HepG2 (cell line): ENCODE measurements around the gene NSD1. TPM values are rescaled to one million over a fixed set of nuclear protein-coding genes. Genes with fewer than 3 reads are reported as not detected.

Source experiments
- AKNA ChIP-seq: sonication (generic); formaldehyde crosslinking; IDR thresholded peaks from 2 replicates; pipeline ENCODE4 v1.4.0; 2020; ENCODE audit warnings: missing genetic modification reagents, borderline replicate concordance
- ATF1 ChIP-seq: IDR thresholded peaks from 2 replicates; pipeline ENCODE4 v1.6.1; 2016; ENCODE audit warnings: mild to moderate bottlenecking, control low read depth
- CHD4 ChIP-seq: fragments of 200-600 bp; sonication (generic); IDR thresholded peaks from 2 replicates; pipeline ENCODE4 v1.7.0; 2017; ENCODE audit warnings: mild to moderate bottlenecking, low read length, borderline replicate concordance
- EEA1 ChIP-seq: sonication (generic); formaldehyde crosslinking; IDR thresholded peaks from 2 replicates; pipeline ENCODE4 v1.5.1; 2020; ENCODE audit warnings: mild to moderate bottlenecking, missing genetic modification reagents, borderline replicate concordance
- FOXM1 ChIP-seq: sonication (generic); formaldehyde crosslinking; IDR thresholded peaks from 2 replicates; pipeline ENCODE4 v1.5.0; 2020; ENCODE audit warnings: missing genetic modification reagents
- HCFC1 ChIP-seq: fragments of 150-350 bp; IDR thresholded peaks from 2 replicates; pipeline ENCODE4 v1.6.1; 2014; ENCODE audit warnings: low read depth, low read length
- MAFK ChIP-seq, 2 experiments: IDR thresholded peaks in 1 of 2; conservative IDR thresholded peaks in 1 of 2; 2 replicates each; pipeline ENCODE4 v1.6.1; 2011; ENCODE audit warnings: improper control_type of control experiment in 2 of 2, low read length in 2 of 2
- MIER3 ChIP-seq: IDR thresholded peaks from 2 replicates; pipeline ENCODE4 v1.6.1; 2016; ENCODE audit warnings: missing compliant biosample characterization, borderline replicate concordance
- MYC ChIP-seq: sonication (generic); formaldehyde crosslinking; IDR thresholded peaks from 2 replicates; pipeline ENCODE4 v1.9.0; 2021; ENCODE audit warnings: missing genetic modification reagents, borderline replicate concordance
- MYNN ChIP-seq: sonication (generic); formaldehyde crosslinking; IDR thresholded peaks from 2 replicates; pipeline ENCODE4 v1.4.0; 2020; ENCODE audit warnings: mild to moderate bottlenecking, low read depth, missing genetic modification reagents
- PAF1 ChIP-seq: IDR thresholded peaks from 2 replicates; pipeline ENCODE4 v1.6.1; 2016; ENCODE audit warnings: missing genetic modification reagents, missing compliant biosample characterization
- POLR2A ChIP-seq, 2 experiments: IDR thresholded peaks; 2 replicates each; pipeline ENCODE4 v1.6.1; 2011; ENCODE audit warnings: low read depth in 2 of 2, low read length in 2 of 2, mild to moderate bottlenecking in 1 of 2, moderate library complexity in 1 of 2; ENCODE audit not compliant: insufficient read depth in 1 of 2
- RELA ChIP-seq: sonication (generic); formaldehyde crosslinking; IDR thresholded peaks from 2 replicates; pipeline ENCODE4 v1.4.0; 2020; ENCODE audit warnings: missing genetic modification reagents
- SP2 ChIP-seq: sonication (generic); formaldehyde crosslinking; IDR thresholded peaks from 2 replicates; pipeline ENCODE4 v1.5.1; 2020; ENCODE audit warnings: mild to moderate bottlenecking, missing genetic modification reagents
- TFDP1 ChIP-seq: IDR thresholded peaks from 2 replicates; pipeline ENCODE4 v1.6.1; 2016; ENCODE audit warnings: missing compliant biosample characterization, missing genetic modification reagents, borderline replicate concordance
- ZNF598 ChIP-seq: sonication (generic); formaldehyde crosslinking; IDR thresholded peaks from 2 replicates; pipeline ENCODE4 v1.5.1; 2020; ENCODE audit warnings: mild to moderate bottlenecking, missing genetic modification reagents, borderline replicate concordance
- ZNF710 ChIP-seq: sonication (generic); formaldehyde crosslinking; IDR thresholded peaks from 2 replicates; pipeline ENCODE4 v1.5.0; 2020; ENCODE audit warnings: mild to moderate bottlenecking, missing genetic modification reagents, borderline replicate concordance
- polyA plus RNA-seq, 8 experiments: library from polyadenylated mRNA; depleted of rRNA in 3 of 8; stranded (reverse) in 7 of 8; unstranded in 1 of 8; fragments of >200 nt; fragmentation: Illumina TruSeq in 4 of 8; extraction: Trizol in 4 of 8; gene quantifications; 2 replicates each; pipeline versions ENCODE4 v1.2.1 to v1.2.3, GENCODE V29; 2011 to 2016; ENCODE audit warnings: low read depth in 4 of 8, missing spikeins in 1 of 8, mixed read lengths in 1 of 8; ENCODE audit not compliant: insufficient read depth in 1 of 8
- total RNA-seq, 5 experiments: library from RNA; depleted of rRNA; stranded (reverse); fragments of >200 nt; fragmentation: Illumina TruSeq; extraction: Trizol; gene quantifications; 2 replicates each; pipeline ENCODE4 v1.2.3, GENCODE V29; 2016; ENCODE audit warnings: low read depth in 1 of 5
- TF ChIP-seq, protein P1 (sequence below): IDR thresholded peaks from 2 replicates; pipeline ENCODE4 v1.6.1; 2018; ENCODE audit warnings: missing genetic modification reagents

The NSD1 gene
- total and polyA plus RNA-seq, 2 of the 13 experiments (the other 11 are each of a cell fraction or from before 2014, with no cell fraction given): 0.01 to 0.09 TPM

DNA sequence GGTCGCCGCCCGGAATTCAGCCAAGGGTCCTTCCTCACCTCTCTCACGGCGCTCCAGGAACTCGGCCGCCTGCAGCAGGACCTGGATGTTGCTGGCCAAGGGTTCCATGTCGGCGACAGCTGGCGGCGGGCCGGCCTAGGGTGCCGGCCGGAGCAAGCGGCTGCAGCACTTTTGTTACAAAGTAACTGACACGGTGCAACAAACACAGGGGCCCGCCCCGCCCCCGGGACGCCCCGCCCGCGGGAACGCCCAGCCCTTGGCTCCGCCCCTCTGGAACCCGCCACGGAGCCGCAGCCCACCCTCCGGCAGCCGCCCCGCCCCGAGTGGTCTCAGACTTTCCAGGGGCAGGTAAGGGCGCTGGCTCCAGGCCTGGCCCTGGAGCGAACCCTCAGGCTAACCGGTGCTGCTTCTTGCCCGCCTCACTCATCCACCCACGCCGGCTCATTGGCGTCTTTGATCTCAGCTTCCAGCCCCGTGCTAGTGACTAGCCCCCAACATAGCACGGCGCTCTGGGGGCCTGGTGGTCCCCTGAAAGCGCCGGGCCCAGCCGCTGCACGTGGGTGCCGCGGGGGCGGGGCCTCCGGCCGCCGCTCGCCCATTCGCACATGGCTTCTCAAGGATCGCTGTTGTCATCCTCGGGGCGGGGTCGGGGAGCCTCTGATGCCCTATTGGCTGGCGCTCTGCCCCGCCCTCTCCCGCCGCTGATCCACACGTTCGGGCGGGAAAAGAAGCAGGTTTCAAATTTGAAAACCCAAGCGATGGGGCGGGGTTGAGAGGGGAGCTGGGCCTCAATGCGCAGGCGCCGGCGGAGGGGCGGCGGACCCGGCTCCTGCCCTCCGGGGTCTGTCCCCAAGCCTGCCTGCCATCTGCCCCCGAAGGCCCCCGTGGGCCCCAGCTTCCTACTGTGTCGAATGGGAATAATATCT, 178.4 kb downstream of the NSD1 start, which contains the start of gene MXD3 (continued):
- peak; percentile 34; the same call in 1 of the 2 replicates for TF ChIP-seq MIER3 (CRISPR knock-in tag)
- no peak for TF ChIP-seq RELA (CRISPR knock-in tag)
- no peak for TF ChIP-seq ATF1 (CRISPR knock-in tag)
- TF ChIP-seq POLR2A (IDR thresholded peaks at IDR 0.05; ENCODE audit: insufficient read depth in 1 of 2, low read depth in 2 of 2, low read length in 2 of 2): peak in 1 of 2 experiments; percentile 46; a peak in 1 of 4 replicates
- TF ChIP-seq CHD4: no peak
- peak; percentile 88; the same call in 1 of the 2 replicates for TF ChIP-seq FOXM1 (CRISPR knock-in tag)
- no peak for TF ChIP-seq MAFK (conservative IDR thresholded peaks at IDR 0.05 in 1 of 2, IDR thresholded peaks at IDR 0.05 in 1 of 2; ENCODE audit: low read length in 2 of 2)
- no peak for TF ChIP-seq MYNN
- no peak for TF ChIP-seq EEA1 (CRISPR knock-in tag)
- peak; percentile 98 for TF ChIP-seq MYC (CRISPR knock-in tag)
- no peak for TF ChIP-seq PAF1
- no peak for TF ChIP-seq HCFC1
- TF ChIP-seq, protein P1, sequence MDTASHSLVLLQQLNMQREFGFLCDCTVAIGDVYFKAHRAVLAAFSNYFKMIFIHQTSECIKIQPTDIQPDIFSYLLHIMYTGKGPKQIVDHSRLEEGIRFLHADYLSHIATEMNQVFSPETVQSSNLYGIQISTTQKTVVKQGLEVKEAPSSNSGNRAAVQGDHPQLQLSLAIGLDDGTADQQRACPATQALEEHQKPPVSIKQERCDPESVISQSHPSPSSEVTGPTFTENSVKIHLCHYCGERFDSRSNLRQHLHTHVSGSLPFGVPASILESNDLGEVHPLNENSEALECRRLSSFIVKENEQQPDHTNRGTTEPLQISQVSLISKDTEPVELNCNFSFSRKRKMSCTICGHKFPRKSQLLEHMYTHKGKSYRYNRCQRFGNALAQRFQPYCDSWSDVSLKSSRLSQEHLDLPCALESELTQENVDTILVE (CRISPR knock-in tag): no peak
- peak; percentile 99 for TF ChIP-seq TFDP1 (CRISPR knock-in tag)
- peak; percentile 57 for TF ChIP-seq SP2
- TF ChIP-seq ZNF598 (CRISPR knock-in tag): no peak
- no peak for TF ChIP-seq AKNA (CRISPR knock-in tag)
- no peak; the same call in 1 of the 2 replicates for TF ChIP-seq ZNF710 (CRISPR knock-in tag)
